ENCODE data around the gene DHRS12. TPM values are rescaled to one million over a fixed set of nuclear protein-coding genes. Genes with fewer than 3 reads are reported as not detected.

Gene DHRS12
- total and polyA plus RNA-seq, 3 donors from 2014 or later = 11.4 to 16.8 (median 15.9) TPM

DNA sequence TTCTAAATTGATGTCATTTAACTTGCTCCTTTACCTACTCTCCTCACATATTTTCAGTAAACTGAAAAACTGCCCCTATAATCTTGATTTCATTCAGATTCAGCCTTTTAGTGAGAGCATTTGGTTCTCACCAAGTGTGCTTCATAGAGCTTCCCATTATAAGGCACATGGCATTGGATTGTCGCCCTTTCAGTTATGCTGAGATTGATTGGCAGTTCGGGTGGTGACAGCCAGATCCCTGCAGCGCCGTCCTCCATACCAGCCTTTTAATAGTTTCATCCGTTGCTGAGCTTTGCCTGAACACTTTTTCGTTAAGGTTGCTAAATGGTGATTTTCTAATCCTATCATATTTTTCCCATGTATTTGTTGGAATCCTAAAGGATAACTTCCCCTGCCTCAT, 80.4 kb downstream of the DHRS12 start:
- no peaks in the 10 kb centered on the region for H3K36me3 ChIP-seq (ENCODE audit: low read depth, missing control alignments)
- no peaks in the 10 kb centered on the region for H3K9me3 ChIP-seq
- no peak overlapping the region for H3K27ac ChIP-seq
- H3K4me3 ChIP-seq = no peak overlapping the region
- intact Hi-C loops (cut with DNase I; ENCODE audit: low total_unique reads) = no loop called here
- H3K27me3 ChIP-seq = no peaks in the 10 kb centered on the region
- DNase-seq = no peak
- WGBS, 2 donors = 95 to 97% methylated on average over 6 of the region's 6 CpGs
- TF ChIP-seq, protein P1, sequence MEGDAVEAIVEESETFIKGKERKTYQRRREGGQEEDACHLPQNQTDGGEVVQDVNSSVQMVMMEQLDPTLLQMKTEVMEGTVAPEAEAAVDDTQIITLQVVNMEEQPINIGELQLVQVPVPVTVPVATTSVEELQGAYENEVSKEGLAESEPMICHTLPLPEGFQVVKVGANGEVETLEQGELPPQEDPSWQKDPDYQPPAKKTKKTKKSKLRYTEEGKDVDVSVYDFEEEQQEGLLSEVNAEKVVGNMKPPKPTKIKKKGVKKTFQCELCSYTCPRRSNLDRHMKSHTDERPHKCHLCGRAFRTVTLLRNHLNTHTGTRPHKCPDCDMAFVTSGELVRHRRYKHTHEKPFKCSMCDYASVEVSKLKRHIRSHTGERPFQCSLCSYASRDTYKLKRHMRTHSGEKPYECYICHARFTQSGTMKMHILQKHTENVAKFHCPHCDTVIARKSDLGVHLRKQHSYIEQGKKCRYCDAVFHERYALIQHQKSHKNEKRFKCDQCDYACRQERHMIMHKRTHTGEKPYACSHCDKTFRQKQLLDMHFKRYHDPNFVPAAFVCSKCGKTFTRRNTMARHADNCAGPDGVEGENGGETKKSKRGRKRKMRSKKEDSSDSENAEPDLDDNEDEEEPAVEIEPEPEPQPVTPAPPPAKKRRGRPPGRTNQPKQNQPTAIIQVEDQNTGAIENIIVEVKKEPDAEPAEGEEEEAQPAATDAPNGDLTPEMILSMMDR (IDR thresholded peaks at IDR 0.05) = no peak
- TF ChIP-seq POLR2A (IDR thresholded peaks at IDR 0.05) = no peak
- peaks cover 7% of the 10 kb centered on the region for H3K4me1 ChIP-seq

DNA sequence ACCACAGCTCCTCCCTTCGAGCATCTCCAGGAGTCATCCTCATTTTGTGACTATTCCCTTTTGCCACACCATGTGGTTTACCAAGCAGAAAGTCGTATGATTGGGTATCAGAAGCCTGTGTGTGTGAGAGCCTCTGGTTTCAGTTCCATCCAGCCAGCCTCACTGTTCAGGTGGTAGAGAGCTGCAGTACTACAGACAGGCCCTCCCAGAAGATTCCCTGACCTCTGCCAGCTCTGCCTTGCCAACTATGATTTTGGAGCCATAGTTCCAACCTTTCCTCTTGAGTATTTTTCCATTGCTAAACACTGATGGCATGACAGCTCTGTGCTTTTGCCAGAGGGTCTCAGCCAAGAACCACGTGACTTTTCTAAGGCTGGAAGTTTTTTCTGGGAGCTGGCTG, 82.5 kb downstream of the DHRS12 start:
- no peaks in the 10 kb centered on the region for H3K27me3 ChIP-seq
- DNase-seq = no peak
- WGBS, 2 donors = 74 to 78% methylated on average over 3 of the region's 3 CpGs
- H3K4me3 ChIP-seq = no peak overlapping the region
- no peaks in the 10 kb centered on the region for H3K36me3 ChIP-seq (ENCODE audit: low read depth, missing control alignments)
- TF ChIP-seq, protein P1 (IDR thresholded peaks at IDR 0.05) = no peak
- intact Hi-C loops (cut with DNase I; ENCODE audit: low total_unique reads) = no loop called here
- H3K9me3 ChIP-seq = no peaks in the 10 kb centered on the region
- no peak overlapping the region for H3K27ac ChIP-seq
- no peaks in the 10 kb centered on the region for H3K4me1 ChIP-seq

- Histone ChIP-seq H3K27ac (no peak overlapping the region), H3K4me1 (no peaks in the 10 kb centered on the region), H3K4me3 (no peak overlapping the region), H3K27me3 (no peaks in the 10 kb centered on the region), H3K9me3 (no peaks in the 10 kb centered on the region), H3K36me3 (ENCODE audit: low read depth, missing control alignments) (no peaks in the 10 kb centered on the region)
- DNase-seq = no peak
- intact Hi-C loops (cut with DNase I; ENCODE audit: low total_unique reads) = no loop called here
- WGBS, 2 donors = 100% methylated on average over 1 of the region's 1 CpG
- TF ChIP-seq, protein P1 (IDR thresholded peaks at IDR 0.05) = no peak
These were observed 84.6 kb downstream of the DHRS12 start for GRCh38 chr13:51719394-51719793.

Other genes starting within 250 kb of the DHRS12 start
- gene WDFY2, start 219.7 kb downstream of the DHRS12 start, total RNA-seq = 10 to 100 TPM; 36.1 to 45.8 TPM
- 17.1 TPM for gene WDFY2, start 219.7 kb downstream of the DHRS12 start, polyA plus RNA-seq (ENCODE audit: insufficient read depth, low read depth, low replicate concordance)
- gene TMEM272, start 41.0 kb upstream of the DHRS12 start, total RNA-seq = 1 to 10 TPM; 1.7 to 1.9 TPM
- 0.50 TPM for gene TMEM272, start 41.0 kb upstream of the DHRS12 start, polyA plus RNA-seq (ENCODE audit: insufficient read depth, low read depth, low replicate concordance)
- 10 to 100 TPM; 35.7 to 82.2 TPM for gene CCDC70, start 57.8 kb upstream of the DHRS12 start, total RNA-seq
- gene CCDC70, start 57.8 kb upstream of the DHRS12 start, polyA plus RNA-seq (ENCODE audit: insufficient read depth, low read depth, low replicate concordance) = 175 TPM
- gene ATP7B, start 207.3 kb upstream of the DHRS12 start, total RNA-seq = 10 to 100 TPM; 18.7 to 41.3 TPM
- 47.9 TPM for gene ATP7B, start 207.3 kb upstream of the DHRS12 start, polyA plus RNA-seq (ENCODE audit: insufficient read depth, low read depth, low replicate concordance)
- gene ALG11, start 208.2 kb upstream of the DHRS12 start, total RNA-seq = 10 to 100 TPM; 24.4 to 36.5 TPM
- 14.5 TPM for gene ALG11, start 208.2 kb upstream of the DHRS12 start, polyA plus RNA-seq (ENCODE audit: insufficient read depth, low read depth, low replicate concordance)
- gene UTP14C, start 220.5 kb upstream of the DHRS12 start, total RNA-seq = 10 to 100 TPM; 18.8 to 22.4 TPM
- 9.7 TPM for gene UTP14C, start 220.5 kb upstream of the DHRS12 start, polyA plus RNA-seq (ENCODE audit: insufficient read depth, low read depth, low replicate concordance)

Measured in testis (tissue), 3 donors.